GM21423 (cell line): ENCODE data around the gene AMPD3.
A peak's percentile ranks its signal among the peaks of the same experiment; 100 is the strongest.

Experiments used
- ATAC-seq: cut with Tn5 transposase; IDR thresholded peaks from one replicate; pipeline ENCODE4 v1.9.1; 2021; ENCODE audit warnings: mild to moderate bottlenecking, moderate library complexity; ENCODE audit not compliant: unreplicated experiment

Gene AMPD3

DNA sequence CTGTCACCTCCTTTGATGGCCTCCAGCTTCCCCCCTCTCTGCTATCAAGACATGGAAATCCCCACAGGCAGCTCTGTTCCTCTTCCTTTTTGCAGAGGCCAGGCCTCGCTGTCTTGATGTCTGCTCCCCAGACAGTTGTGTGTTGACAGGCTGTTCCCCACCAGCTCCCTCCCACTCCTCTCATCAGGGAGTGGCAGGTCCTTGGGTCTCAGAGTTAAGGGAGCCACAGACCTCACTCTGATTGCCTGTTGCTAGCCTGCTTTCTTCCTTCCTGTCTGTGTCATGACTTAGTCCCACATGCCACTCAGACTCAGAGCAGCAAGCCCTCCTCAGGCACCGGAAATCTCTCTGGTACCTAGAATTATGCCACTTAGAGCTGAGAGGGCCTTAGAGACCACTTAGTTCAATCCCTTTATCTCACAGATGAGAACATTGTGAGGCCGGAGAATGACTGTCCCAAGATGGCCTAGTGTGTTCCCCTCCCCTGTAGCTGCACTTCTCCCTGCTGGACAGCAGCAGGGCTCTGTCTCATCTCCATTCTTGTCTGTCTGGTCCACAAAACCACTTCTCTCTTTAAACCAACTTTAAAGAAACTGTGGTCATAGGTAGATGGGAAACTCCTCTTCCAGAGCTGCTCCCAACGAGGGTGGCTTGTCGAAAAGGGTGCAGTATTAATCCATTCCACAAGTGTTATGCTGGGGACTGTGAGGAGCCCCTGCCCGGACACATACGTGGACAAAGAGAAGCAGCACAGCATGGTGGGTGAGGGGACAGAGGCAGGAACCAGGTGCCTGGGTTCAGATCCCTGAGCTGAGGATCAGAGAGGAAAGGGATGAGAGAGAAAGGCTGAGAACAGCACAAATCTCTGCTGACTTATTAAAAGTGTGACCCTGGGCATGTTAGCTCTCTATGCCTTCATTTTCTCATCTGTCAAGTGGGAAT, 4.2 kb downstream of the AMPD3 start:
- peak; percentile 51 for ATAC-seq

GRCh38 chr11:10460611-10461275, 5.7 kb downstream of the AMPD3 start:
- no peak for ATAC-seq

GRCh38 chr11:10461276-10461790, 6.3 kb downstream of the AMPD3 start:
- ATAC-seq: no peak

DNA sequence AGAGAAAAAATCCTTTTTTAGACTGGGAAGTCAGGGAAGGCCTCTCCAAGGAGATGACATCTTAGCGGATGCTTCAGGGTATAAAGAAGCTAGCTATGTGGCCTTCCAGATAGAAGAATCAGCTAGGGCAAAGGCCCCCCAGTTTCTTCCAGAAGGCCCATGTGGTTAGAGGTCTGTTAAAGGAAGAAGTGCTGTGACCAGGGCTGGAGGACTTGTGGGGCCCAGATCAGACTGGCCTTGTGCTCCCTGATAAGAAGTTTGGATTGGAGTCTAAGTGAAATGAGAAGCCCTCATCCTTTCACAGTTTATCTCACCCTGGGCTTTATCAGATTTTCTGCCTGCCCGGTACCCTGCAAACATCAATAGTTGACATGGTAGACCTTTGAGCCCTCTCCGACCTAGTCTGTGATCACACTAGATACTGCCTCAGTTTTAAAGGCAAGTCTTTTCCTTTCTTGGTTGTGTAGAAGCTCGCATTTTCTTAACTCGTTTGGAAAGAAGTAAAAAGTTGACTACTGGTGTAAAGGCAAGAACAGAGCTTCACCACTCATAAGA, 7.8 kb downstream of the AMPD3 start:
- no peak for ATAC-seq

GRCh38 chr11:10473371-10473770, 18.3 kb downstream of the AMPD3 start:
- no peak for ATAC-seq

DNA sequence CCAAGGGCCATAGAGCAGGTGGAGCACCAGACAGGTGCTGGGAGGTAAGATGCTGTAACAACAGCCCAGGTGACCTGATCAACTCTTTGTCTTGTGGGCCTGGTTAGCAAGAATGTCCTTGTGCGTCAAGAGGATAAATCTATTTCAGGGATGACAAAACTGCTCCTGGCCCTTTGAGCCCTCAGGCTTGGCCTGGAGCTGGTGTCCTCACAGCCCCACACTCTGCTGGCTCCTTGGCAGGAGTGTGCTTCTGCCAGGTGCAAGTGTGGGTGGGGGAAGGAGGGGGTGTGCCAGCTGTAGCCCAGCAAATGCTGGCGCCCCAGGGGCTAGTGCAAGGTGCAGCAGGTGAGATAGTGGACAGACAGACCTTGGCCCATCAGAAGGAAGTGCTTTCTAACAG, 19.5 kb downstream of the AMPD3 start:
- no peak for ATAC-seq

GRCh38 chr11:10476342-10476741, 21.3 kb downstream of the AMPD3 start:
- ATAC-seq: no peak

DNA sequence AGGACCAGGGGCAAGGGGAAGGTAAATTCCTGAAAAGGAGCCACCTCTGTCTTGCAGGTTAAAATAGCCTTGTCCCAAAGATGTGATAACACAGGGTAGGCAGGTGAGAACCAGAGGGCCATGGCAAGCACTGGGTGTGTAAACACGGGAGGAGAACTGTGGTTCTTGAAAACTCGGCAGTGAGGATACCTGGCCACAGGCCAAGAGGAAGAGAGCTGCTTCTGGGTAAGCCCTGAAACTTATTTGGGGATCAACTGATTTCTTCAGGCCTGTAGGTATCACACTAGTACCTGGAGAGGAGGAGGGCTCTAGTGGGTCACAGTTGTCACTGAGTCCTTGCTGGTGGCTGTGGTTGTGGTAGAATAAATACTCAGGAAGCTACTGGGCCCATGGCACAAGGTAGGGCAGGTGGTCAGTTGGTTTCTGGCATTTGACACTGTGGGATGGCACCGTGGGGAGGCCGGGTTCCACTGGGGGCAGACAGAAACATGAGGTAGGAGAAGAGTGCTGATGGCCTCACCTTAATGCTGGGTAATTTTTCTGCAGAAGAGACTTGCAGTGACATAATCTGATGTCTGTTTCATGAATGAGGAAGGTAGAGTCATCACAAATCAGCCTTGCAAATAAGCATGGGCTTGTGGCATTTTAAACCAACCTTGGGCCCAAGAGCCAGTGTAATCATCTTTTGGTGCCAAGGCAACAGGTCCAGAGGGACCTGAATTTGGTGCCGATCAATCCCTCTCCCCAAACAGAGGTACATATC, 22.0 kb downstream of the AMPD3 start:
- ATAC-seq: no peak

DNA sequence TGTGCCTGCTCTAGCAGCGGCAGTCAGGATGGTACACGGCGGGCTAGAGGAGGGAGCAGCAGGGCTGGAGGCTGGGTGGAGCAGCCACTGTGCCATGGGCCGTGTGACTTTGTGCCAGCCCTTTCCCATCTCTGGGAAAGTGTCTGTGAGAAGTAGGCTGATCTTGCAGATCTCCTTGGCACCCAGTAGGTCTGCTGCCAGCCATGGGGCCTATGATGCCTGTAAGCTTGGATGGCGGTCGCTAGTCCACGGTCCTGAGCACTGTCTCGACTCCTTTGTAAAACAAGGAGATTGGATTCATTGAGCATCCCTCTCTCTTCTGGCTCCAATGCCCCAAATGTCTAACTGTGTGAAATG, 22.6 kb downstream of the AMPD3 start:
- no peak for ATAC-seq

DNA sequence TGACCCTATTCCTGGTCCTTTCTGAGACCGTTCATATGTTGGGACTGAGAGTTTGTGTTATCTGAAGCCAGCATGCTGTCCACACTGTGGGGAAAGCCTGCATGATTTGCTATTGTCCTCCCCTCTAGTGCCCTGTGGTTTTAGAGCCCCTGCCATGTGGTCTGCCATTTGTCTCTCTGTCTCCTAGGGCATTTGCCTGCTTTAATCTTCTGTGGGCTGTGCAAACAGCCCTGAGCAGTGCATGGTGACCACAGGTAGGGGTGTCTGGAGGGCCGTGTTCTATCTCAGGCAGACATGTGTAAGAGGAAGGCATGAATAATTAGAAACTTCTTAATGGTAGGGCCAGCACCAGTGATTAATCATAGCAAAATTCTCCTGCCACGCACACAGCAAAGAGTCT, 23.0 kb downstream of the AMPD3 start:
- no peak for ATAC-seq

DNA sequence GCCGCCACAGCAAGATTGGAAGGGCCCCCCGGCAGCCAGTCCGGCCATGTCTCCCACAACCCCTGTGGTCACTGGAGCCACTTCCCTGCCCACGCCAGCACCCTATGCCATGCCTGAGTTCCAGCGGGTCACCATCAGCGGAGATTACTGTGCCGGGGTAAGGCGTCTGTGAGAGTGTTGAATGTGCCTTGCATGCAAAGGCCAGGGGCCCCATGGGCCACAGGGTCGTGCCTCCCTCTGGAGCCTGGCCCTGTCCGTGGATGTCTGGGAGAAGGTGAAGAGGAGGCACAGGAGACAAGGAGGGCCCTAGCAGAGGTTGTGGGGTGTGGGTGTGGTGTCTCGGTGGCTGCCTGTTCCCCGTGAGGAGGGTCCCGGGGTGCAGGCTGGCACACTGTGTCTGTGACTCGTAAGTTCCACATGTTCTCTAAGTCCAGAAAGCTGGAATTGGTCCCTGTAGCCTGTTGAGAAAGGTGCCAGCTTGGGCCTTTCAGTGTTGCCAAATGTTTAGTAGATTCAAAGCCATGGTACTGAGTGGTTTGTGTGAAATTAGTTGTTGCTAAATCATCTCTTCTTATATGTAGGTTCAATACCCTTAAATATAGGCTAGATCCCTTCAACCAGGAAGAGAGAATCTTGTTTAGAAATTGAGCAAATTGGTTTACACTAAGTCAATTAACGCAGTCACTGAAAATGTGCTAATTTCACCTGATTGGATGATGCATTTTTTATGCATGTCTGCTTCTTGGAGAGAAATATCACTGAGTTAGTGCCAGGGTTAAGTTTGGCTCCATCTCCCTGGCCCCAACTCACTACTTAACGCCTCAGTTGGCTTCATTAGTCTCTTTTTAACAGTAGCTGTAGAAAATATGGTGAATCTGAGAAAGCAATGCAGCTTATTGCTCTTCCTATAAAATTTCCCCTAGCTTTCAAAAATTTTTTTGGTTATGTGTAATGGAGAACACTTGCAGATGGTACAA, 23.8 kb downstream of the AMPD3 start:
- no peak for ATAC-seq

GRCh38 chr11:10480026-10480425, 25.0 kb downstream of the AMPD3 start:
- ATAC-seq: no peak

GRCh38 chr11:10480760-10481159, 25.7 kb downstream of the AMPD3 start:
- ATAC-seq: no peak

DNA sequence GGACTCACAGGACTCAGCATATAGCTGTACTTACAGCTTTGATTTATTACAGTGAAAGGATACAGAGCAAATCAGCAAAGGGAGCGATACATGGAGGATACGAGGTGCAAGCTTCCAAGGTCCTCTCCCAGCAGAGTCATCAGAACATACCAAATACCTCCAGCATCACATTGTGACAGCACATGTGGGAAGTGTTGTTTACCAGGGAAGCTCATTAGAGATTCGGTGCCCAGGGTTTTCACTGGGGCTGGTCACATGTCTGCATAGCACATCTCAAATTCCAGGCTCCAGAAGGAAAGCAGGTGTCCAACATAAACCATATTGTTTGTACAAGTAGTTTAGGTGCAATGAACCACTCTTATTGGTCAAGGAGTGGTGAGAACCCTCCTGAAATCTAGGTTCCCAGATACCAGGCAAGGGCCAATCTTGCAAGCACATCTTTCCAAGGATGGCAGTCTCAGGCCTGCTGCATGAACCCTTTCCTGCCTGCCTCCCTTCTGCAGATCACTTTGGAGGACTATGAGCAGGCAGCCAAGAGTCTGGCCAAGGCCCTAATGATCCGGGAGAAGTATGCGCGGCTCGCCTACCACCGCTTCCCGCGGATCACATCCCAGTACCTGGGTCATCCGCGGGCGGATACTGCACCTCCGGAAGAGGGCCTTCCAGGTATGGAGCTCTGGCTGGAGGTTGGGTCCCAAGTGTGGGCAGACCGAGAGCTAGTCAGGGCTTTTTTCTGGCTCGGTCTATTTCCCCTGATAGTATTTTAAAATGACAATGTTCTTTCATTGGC, 26.7 kb downstream of the AMPD3 start:
- ATAC-seq: no peak

- no peak for ATAC-seq
Measured at GRCh38 chr11:10483174-10483573, 28.1 kb downstream of the AMPD3 start.

DNA sequence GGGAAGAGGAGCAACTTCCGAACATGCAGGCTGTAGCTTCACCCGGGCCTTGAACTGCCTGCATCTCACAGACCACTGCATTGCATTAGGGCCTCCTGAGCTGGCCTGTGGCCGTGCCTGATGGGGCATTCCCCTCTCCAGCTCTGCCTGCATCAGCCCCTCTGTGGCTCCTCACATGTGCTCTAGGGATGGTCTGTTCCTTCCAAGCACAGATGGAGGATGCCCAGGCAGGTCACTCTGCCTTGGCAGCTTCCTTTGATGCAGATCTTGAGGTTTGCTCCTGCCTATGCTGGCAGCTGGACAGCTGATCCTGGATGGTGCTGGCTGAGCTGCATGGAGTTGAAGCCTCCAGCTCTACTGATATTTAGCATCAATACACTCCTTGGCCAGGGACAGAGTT, 28.5 kb downstream of the AMPD3 start:
- no peak for ATAC-seq

GRCh38 chr11:10484461-10485180, 29.6 kb downstream of the AMPD3 start:
- no peak for ATAC-seq

- ATAC-seq: no peak
Measured at GRCh38 chr11:10485646-10486045, 30.6 kb downstream of the AMPD3 start.
